HG03342 (cell line): ENCODE results near the gene NABP1.

Source experiments
- ATAC-seq: cut with Tn5 transposase; IDR thresholded peaks from one replicate; pipeline ENCODE4 v1.9.1; 2021; ENCODE audit warnings: mild to moderate bottlenecking, moderate library complexity; ENCODE audit not compliant: unreplicated experiment

Gene NABP1

GRCh38 chr2:191678437-191679100, 633 bp downstream of the NABP1 start:
- peak; percentile 5 for ATAC-seq

- ATAC-seq: peak; percentile 29
These were observed 2.1 kb downstream of the NABP1 start for GRCh38 chr2:191679818-191680600.

GRCh38 chr2:191680639-191681038, 2.7 kb downstream of the NABP1 start:
- no peak for ATAC-seq

DNA sequence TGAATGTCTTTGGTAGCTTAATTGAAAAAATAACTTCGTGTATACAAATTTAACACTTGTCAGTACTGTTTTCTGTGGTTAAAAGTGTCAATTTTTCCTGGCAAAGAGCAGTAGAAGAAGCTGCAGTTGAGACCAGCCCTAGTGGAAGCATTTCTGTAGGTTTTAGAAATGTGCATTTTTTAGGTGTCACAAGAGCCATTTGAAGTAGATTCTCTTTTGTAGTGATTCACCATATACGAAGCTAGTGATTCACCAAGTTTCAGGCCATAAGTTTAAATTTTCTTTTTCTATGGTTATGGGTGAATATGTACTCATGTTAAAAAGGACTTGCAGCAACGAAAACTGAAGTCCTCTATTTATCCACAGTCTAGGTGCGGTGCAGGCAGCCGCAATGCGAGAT, 4.2 kb downstream of the NABP1 start:
- no peak for ATAC-seq

DNA sequence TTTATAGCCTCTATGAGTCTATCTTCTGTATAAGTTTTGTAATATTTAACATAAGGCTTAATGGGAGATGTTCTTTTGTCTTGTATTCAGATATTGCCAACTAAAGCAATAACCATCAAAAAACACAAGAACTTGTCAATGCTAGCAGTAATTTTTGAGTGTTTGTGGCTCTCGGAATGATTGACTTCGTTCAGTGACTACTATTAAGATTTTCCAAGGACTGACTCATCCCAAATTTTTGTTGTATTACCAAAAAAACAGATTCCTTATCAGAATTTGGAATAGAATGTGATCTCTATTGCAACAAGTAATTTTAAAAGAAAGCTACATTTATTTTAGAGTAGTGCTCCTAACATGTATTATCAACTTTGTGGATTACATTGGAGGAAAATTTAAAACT, 8.1 kb downstream of the NABP1 start:
- ATAC-seq: no peak

DNA sequence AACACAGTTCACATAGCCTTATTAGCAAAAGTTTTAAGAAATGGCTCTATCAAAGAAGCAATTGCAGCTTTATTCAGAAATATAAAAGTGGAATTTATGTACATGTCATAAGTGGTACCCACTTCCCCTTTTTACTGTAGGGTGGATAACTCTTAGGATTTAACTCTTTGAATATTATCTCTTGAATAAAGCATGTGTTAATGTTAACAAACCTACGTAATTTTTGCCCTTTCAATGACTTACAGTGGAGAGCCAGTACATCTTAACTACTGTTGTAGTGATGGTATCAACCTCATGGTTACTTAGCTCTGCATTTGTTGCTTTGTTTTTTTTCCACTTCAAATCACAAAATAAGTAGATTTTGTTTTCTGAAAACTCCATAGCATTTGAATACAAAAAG, 8.8 kb downstream of the NABP1 start:
- ATAC-seq: no peak

- no peak for ATAC-seq
These were observed 9.9 kb downstream of the NABP1 start for GRCh38 chr2:191687867-191688266.

DNA sequence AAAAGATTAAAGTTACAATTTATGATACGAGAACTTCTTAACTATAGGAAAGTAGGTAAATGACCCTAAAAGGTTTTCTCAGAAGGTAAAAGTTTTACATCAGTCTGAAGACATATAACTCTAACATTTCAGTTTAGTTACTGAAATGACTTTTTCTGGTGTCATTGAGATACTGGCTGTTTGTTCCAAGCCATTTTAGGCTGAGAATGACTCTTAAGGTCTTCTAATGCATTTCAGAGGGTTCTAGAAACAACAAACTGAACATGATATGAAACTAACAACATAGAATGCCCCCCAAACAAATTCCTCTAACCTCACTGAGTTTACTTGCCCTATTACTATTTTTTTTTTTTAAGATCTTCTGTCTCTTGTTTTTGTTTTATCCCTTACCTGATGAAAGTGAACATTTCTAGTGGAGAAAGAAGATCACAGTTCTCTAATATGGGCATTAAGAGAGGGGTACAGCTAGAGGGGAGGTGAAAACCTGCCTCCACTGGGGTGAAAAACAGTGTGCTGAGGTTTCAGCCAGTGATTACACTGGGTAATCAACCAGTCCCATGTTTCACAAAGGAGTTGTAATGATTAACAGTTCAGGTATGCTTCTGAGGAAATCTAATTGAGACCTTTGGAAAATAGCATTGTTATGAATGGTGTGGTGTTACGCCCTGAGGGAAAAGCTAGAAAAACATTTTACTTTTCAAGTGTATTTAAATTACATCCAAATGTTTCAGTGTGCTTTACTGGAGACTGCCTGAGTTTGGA, 11.2 kb downstream of the NABP1 start:
- ATAC-seq: no peak

DNA sequence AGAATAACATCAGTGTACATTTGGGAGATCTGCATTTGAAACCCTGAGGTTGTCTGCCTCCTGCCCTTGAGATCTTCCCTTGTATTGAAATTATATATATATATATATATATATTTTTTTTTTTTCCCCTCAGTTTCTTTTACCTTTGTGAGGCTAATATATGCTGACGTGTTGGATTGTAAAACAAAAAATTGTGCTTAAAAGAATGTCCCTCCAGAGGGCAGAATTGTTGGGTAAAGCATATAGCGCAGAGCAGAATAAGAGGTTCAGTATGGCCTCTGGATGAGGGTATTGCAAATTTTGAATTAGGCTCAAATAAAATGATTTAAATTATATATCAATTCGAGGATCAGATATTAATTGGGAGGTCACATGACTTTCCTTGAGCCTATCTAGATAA, 12.4 kb downstream of the NABP1 start:
- no peak for ATAC-seq

DNA sequence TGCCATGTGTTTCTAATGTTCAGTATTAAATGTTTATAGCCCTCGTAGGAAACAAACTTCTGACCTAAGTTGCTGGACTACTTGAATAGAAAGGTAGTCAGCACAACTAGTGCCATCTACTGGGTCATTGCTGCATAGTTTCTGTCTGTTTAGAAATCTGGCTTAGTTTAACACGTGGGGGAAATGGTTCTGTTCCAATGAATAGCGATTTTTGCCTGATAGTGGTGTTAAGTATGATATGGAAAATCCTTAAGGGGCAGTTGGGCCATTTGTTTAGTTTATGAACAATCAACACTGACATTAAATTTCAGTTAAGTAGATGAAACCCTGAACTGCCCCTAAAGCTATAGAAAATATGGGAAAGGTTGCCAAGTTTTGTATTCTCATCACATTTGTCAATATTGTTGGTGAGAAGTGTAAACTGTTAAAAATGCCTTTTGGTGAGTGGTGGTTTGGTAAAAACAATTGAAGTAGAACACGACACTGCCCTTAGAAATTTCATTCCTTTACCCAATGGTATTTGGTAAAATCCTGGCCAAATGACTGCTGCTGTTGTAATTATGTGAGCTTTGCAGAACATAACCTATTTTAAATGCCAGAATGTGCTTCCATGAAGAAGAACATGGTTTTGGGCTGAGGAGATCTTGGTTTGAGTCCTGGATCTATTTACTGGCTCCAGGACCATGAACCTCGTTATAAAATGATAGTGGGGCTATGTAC, 13.2 kb downstream of the NABP1 start:
- ATAC-seq: peak; percentile 71

- ATAC-seq: no peak
These were observed 14.0 kb downstream of the NABP1 start for GRCh38 chr2:191691898-191692297.

- no peak for ATAC-seq
These were observed 14.7 kb downstream of the NABP1 start for GRCh38 chr2:191692502-191693115.

- ATAC-seq: no peak
These were observed 15.2 kb downstream of the NABP1 start for GRCh38 chr2:191693166-191693565.

GRCh38 chr2:191693778-191694177, 15.8 kb downstream of the NABP1 start:
- ATAC-seq: peak; percentile 54

DNA sequence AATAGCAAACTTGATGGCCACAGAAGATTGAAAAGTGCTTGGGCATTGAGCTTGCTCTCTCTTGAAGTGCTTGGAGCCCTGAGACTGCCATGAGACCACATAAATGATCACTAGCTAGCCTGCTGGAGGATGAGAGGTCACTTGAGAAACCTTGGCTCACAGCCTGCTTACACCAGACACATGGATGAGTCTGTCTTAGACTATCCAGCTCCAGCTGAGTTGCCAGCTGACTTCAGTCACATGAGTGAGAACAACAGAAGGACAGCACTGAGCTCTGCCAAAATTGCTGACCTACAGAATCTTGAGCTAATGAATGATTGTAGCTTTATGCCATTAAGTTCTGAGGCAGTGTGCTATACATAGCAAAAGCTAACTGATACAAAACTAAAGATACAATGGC, 18.1 kb downstream of the NABP1 start:
- no peak for ATAC-seq

- no peak for ATAC-seq
These were observed 19.0 kb downstream of the NABP1 start for GRCh38 chr2:191696966-191697365.

GRCh38 chr2:191697870-191698269, 19.9 kb downstream of the NABP1 start:
- no peak for ATAC-seq

GRCh38 chr2:191699341-191699945, 21.5 kb downstream of the NABP1 start:
- ATAC-seq: no peak

- ATAC-seq: no peak
These were observed 23.1 kb downstream of the NABP1 start for GRCh38 chr2:191701029-191701428.

GRCh38 chr2:191701696-191702095, 23.8 kb downstream of the NABP1 start:
- no peak for ATAC-seq
